ENCODE results near the gene WFS1. TPM values are rescaled to one million over a fixed set of nuclear protein-coding genes. Genes with fewer than 3 reads are reported as not detected.

Gene WFS1
- total RNA-seq, 4 donors from 2014 or later: 95.7 to 137 (median 101) TPM

DNA sequence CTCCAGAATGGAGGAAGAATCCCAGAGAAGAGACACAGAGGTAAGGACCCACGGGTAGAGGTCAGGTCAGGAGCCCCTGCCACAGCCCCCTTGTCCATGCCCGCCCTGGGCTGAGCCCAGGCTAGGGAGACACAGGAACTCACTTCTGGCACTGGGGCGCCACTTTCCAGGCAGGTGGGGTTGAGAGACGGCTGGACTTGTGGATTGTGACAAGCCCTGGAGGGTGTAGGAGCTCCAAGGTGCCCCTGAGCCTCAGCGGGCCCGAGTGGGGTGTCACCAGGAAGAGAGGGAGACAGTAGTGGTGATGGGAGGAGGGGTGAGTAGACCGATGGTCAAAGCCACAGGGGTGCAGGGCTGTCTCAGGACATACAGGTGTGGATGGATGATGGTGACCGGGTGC is 58.9 kb downstream of the WFS1 start:
- TF ChIP-seq POLR2AphosphoS5 (IDR thresholded peaks at IDR 0.05) (no peak), EP300 (IDR thresholded peaks at IDR 0.05) (no peak), POLR2A (IDR thresholded peaks at IDR 0.05) (no peak)
- TF ChIP-seq, protein P1, sequence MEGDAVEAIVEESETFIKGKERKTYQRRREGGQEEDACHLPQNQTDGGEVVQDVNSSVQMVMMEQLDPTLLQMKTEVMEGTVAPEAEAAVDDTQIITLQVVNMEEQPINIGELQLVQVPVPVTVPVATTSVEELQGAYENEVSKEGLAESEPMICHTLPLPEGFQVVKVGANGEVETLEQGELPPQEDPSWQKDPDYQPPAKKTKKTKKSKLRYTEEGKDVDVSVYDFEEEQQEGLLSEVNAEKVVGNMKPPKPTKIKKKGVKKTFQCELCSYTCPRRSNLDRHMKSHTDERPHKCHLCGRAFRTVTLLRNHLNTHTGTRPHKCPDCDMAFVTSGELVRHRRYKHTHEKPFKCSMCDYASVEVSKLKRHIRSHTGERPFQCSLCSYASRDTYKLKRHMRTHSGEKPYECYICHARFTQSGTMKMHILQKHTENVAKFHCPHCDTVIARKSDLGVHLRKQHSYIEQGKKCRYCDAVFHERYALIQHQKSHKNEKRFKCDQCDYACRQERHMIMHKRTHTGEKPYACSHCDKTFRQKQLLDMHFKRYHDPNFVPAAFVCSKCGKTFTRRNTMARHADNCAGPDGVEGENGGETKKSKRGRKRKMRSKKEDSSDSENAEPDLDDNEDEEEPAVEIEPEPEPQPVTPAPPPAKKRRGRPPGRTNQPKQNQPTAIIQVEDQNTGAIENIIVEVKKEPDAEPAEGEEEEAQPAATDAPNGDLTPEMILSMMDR (IDR thresholded peaks at IDR 0.05): no peak
- no peak for ATAC-seq
- 59 to 60% methylated on average over 2 to 5 of the region's 8 CpGs for WGBS, 2 donors (ENCODE audit: low coverage in 1 of 2)
- no peak overlapping the region for H3K27ac ChIP-seq
- no peaks in the 10 kb centered on the region for H3K36me3 ChIP-seq
- H3K4me3 ChIP-seq: no peak overlapping the region
- H3K4me1 ChIP-seq: no peaks in the 10 kb centered on the region
- peaks cover 0 to 5% (median 0%) of the 10 kb centered on the region in 3 donors for H3K9me3 ChIP-seq
- peaks cover 40% of the 10 kb centered on the region for H3K27me3 ChIP-seq

GRCh38 chr4:6329478-6330383 is 60.1 kb downstream of the WFS1 start:
- no peak for ATAC-seq
- no peaks in the 10 kb centered on the region for H3K4me1 ChIP-seq
- H3K27ac ChIP-seq: no peak overlapping the region
- WGBS, 2 donors (ENCODE audit: low coverage in 1 of 2): 24 to 91% methylated on average over 3 to 4 of the region's 28 CpGs
- no peaks in the 10 kb centered on the region for H3K36me3 ChIP-seq
- H3K27me3 ChIP-seq: peaks cover 52% of the 10 kb centered on the region
- TF ChIP-seq POLR2A (IDR thresholded peaks at IDR 0.05): no peak
- TF ChIP-seq EP300 (IDR thresholded peaks at IDR 0.05): no peak
- TF ChIP-seq POLR2AphosphoS5 (IDR thresholded peaks at IDR 0.05): no peak
- TF ChIP-seq, protein P1 (IDR thresholded peaks at IDR 0.05): no peak
- peaks cover 0 to 11% (median 0%) of the 10 kb centered on the region in 3 donors for H3K9me3 ChIP-seq
- no peak overlapping the region for H3K4me3 ChIP-seq

- Histone ChIP-seq H3K9me3 (peaks cover 0 to 11% (median 0%) of the 10 kb centered on the region in 3 donors), H3K4me3 (no peak overlapping the region), H3K27ac (no peak overlapping the region), H3K27me3 (peaks cover 59% of the 10 kb centered on the region), H3K36me3 (no peaks in the 10 kb centered on the region), H3K4me1 (no peaks in the 10 kb centered on the region)
- no peak for TF ChIP-seq POLR2AphosphoS5 (IDR thresholded peaks at IDR 0.05)
- no peak for TF ChIP-seq EP300 (IDR thresholded peaks at IDR 0.05)
- TF ChIP-seq POLR2A (IDR thresholded peaks at IDR 0.05): no peak
- TF ChIP-seq, protein P1 (IDR thresholded peaks at IDR 0.05): no peak
- WGBS, 2 donors (ENCODE audit: low coverage in 1 of 2): 86 to 100% methylated on average over 2 to 6 of the region's 7 CpGs
- no peak for ATAC-seq
These were observed 60.7 kb downstream of the WFS1 start for GRCh38 chr4:6330384-6330767.

GRCh38 chr4:6331018-6331417 is 61.4 kb downstream of the WFS1 start:
- no peak for ATAC-seq
- Histone ChIP-seq H3K4me1 (no peaks in the 10 kb centered on the region), H3K36me3 (no peaks in the 10 kb centered on the region), H3K27ac (no peak overlapping the region), H3K9me3 (peaks cover 0 to 11% (median 0%) of the 10 kb centered on the region in 3 donors), H3K4me3 (no peak overlapping the region), H3K27me3 (peaks cover 65% of the 10 kb centered on the region)
- TF ChIP-seq, protein P1 (IDR thresholded peaks at IDR 0.05): peak in 3 of 4 experiments; percentile 11 to 46 (median 22)
- TF ChIP-seq EP300 (IDR thresholded peaks at IDR 0.05): no peak
- WGBS, 2 donors (ENCODE audit: low coverage in 1 of 2): 72 to 87% methylated on average over 6 to 7 of the region's 8 CpGs

DNA sequence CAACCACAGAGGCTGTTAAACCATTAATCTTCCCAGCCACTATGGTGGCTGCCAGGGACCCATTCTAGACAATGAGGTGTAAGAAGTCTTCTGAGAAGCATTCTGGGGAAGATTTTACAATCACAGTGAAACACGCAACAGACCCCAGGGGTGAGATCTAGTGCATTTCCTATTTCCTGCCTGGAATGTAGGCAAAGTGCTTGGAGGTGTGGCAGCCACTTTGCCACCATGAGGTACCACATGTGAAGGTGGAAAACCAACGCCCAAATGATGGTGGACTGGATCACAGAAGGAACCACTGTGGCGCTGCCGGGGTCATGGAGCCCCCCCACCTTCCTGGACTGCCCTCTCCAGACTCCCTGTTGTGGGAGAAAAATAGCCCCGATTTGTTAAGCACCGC is 61.8 kb downstream of the WFS1 start:
- no peak for TF ChIP-seq EP300 (IDR thresholded peaks at IDR 0.05)
- TF ChIP-seq, protein P1 (IDR thresholded peaks at IDR 0.05): no peak
- H3K27me3 ChIP-seq: peaks cover 69% of the 10 kb centered on the region
- H3K4me3 ChIP-seq: no peak overlapping the region
- WGBS, 2 donors (ENCODE audit: low coverage in 1 of 2): 87 to 100% methylated on average over 2 to 6 of the region's 6 CpGs
- peaks cover 0 to 11% (median 0%) of the 10 kb centered on the region in 3 donors for H3K9me3 ChIP-seq
- H3K27ac ChIP-seq: no peak overlapping the region
- H3K36me3 ChIP-seq: no peaks in the 10 kb centered on the region
- ATAC-seq: no peak
- H3K4me1 ChIP-seq: no peaks in the 10 kb centered on the region
